Spleen (tissue), 7 donors: Measurements from ENCODE around the gene BSN.

Experiments
- CTCF ChIP-seq, 11 experiments: fragments of 200-600 bp in 7 of 11; fragments of 450-650 bp in 4 of 11; sonication (generic) in 4 of 11; IDR thresholded peaks in 8 of 11; conservative IDR thresholded peaks in 3 of 11; 1 replicate in 7 of 11; 2 replicates in 4 of 11; pipeline versions ENCODE4 v1.4.0 to v1.8.0; 2016 to 2021; ENCODE audit warnings: antibody characterized with exemption in 11 of 11, inconsistent platforms in 4 of 11, mild to moderate bottlenecking in 1 of 11
- POLR2A ChIP-seq, 3 donors: fragments of 450-650 bp; IDR thresholded peaks; one replicate each; pipeline ENCODE4 v1.5.1; 2017; ENCODE audit warnings: antibody characterized with exemption in 3 of 3, mild to moderate bottlenecking in 1 of 3
- POLR2AphosphoS5 ChIP-seq, 3 donors: sonication (generic); formaldehyde crosslinking; IDR thresholded peaks; one replicate each; pipeline ENCODE4 v1.5.1; 2017; ENCODE audit warnings: antibody characterized with exemption in 3 of 3
- donor health status: DM: no; HTN: no; CAD: no; lungs with moderate emphysema.
- donor health status: DM: no; HTN: no; CAD: no.
- donor health status: DM: no; HTN: no; CAD: no.

GRCh38 chr3:49653621-49654020 lies 99.3 kb downstream of the BSN start:
- TF ChIP-seq POLR2AphosphoS5 (IDR thresholded peaks at IDR 0.05) (no peak), CTCF (IDR thresholded peaks at IDR 0.05 in 8 of 11, conservative IDR thresholded peaks at IDR 0.05 in 3 of 11) (no peak), POLR2A (IDR thresholded peaks at IDR 0.05) (no peak)
